IMR-90 (cell line): ENCODE measurements around the gene LRRFIP1. TPM values are rescaled to one million over a fixed set of nuclear protein-coding genes. Genes with fewer than 3 reads are reported as not detected.

ENCODE experiments used
- ATAC-seq: fragments of 200-7000 bp; cut with Tn5 transposase; 2 replicates; pipeline ENCODE4 v1.9.1; 2020; ENCODE audit warnings: low read depth, mild to moderate bottlenecking, moderate library complexity
- BruUV-seq: library from RNA; stranded (reverse); fragments of 400-500 nt; replicated peaks from 2 replicates; lab custom pipeline; 2021; lab: Mats Ljungman, UMichigan
- CTCF ChIA-PET: fragments of 300-600 bp; formaldehyde crosslinking; extraction: SDS; loops from one replicate; lab custom pipeline; 2021; ENCODE audit warnings: antibody characterized with exemption; lab: Yijun Ruan, JAX
- POLR2A ChIA-PET: fragments of 300-600 bp; sonication (Branson Sonifier 250); formaldehyde crosslinking; loops from one replicate; lab custom pipeline; 2022; ENCODE audit warnings: antibody characterized with exemption; ENCODE audit not compliant: unreplicated experiment; lab: Charles Lee
- DNase-seq: peaks from one replicate; pipeline ENCODE4 v3.0.0; 2013
- H2AFZ ChIP-seq: replicated peaks from 2 replicates; pipeline ENCODE3; 2013; ENCODE audit warnings: low read length, mild to moderate bottlenecking; ENCODE audit not compliant: poor library complexity
- H2AK5ac ChIP-seq: 2 replicates; pipeline ENCODE4 v1.6.1; 2013; ENCODE audit warnings: low read depth, low read length, inconsistent platforms
- H2AK9ac ChIP-seq: replicated peaks from 2 replicates; pipeline ENCODE3; 2013; ENCODE audit warnings: mild to moderate bottlenecking, low read depth, low read length, moderate library complexity; ENCODE audit not compliant: poor library complexity
- H2BK120ac ChIP-seq: 2 replicates; pipeline ENCODE4 v1.6.1; 2013; ENCODE audit warnings: low read depth, low read length, inconsistent platforms
- H2BK15ac ChIP-seq: 3 replicates; pipeline ENCODE4 v1.6.1; 2013; ENCODE audit warnings: low read depth, low read length, inconsistent platforms
- H2BK20ac ChIP-seq: 2 replicates; pipeline ENCODE4 v1.6.1; 2013; ENCODE audit warnings: low read depth, mild to moderate bottlenecking, inconsistent platforms, low read length, moderate library complexity
- H2BK5ac ChIP-seq: 2 replicates; pipeline ENCODE4 v1.6.1; 2013; ENCODE audit warnings: mild to moderate bottlenecking, low read depth, low read length, inconsistent platforms; ENCODE audit not compliant: poor library complexity, severe bottlenecking
- H3K14ac ChIP-seq: replicated peaks from 2 replicates; pipeline ENCODE4 v1.6.1; 2013; ENCODE audit warnings: low read depth, low read length, inconsistent platforms
- H3K18ac ChIP-seq: 2 replicates; pipeline ENCODE4 v1.6.1; 2013; ENCODE audit warnings: low read depth, low read length, control low read depth
- H3K23ac ChIP-seq: 2 replicates; pipeline ENCODE4 v1.6.1; 2013; ENCODE audit warnings: low read depth, low read length, inconsistent platforms
- H3K27ac ChIP-seq: 2 replicates; pipeline ENCODE4 v1.5.1; 2013; ENCODE audit warnings: mild to moderate bottlenecking, control low read depth, low read length; ENCODE audit not compliant: insufficient read depth
- H3K27me3 ChIP-seq: 2 replicates; pipeline ENCODE4 v1.6.1; 2013; ENCODE audit warnings: low read length; ENCODE audit not compliant: control insufficient read depth, insufficient read depth
- H3K36me3 ChIP-seq: 2 replicates; pipeline ENCODE4 v1.6.1; 2013; ENCODE audit warnings: low read length, mixed read lengths; ENCODE audit not compliant: control insufficient read depth, insufficient read depth
- H3K4ac ChIP-seq: 2 replicates; pipeline ENCODE4 v1.6.1; 2013; ENCODE audit warnings: low read depth, low read length, inconsistent platforms
- H3K4me1 ChIP-seq: 2 replicates; pipeline ENCODE4 v1.6.1; 2013; ENCODE audit warnings: low read length, mixed read lengths; ENCODE audit not compliant: control insufficient read depth, insufficient read depth
- H3K4me2 ChIP-seq: 2 replicates; pipeline ENCODE4 v1.6.1; 2013; ENCODE audit warnings: low read depth, mild to moderate bottlenecking, control low read depth, low read length, moderate library complexity
- H3K4me3 ChIP-seq: 2 replicates; pipeline ENCODE4 v1.5.1; 2013; ENCODE audit warnings: low read depth, mild to moderate bottlenecking, control low read depth, low read length, moderate library complexity; ENCODE audit not compliant: insufficient read depth
- H3K56ac ChIP-seq: 2 replicates; pipeline ENCODE4 v1.6.1; 2013; ENCODE audit warnings: low read length, inconsistent platforms; ENCODE audit not compliant: insufficient read depth; ENCODE audit errors: extremely low read depth
- H3K79me1 ChIP-seq, 2 experiments: 2 replicates each; pipeline ENCODE4 v1.6.1; 2013; ENCODE audit warnings: low read length in 2 of 2, inconsistent platforms in 1 of 2, low read depth in 1 of 2
- H3K9ac ChIP-seq: 2 replicates; pipeline ENCODE4 v1.6.1; 2013; ENCODE audit warnings: low read depth, low read length, control low read depth
- H3K9me1 ChIP-seq: 2 replicates; pipeline ENCODE4 v1.6.1; 2013; ENCODE audit warnings: low read length, inconsistent platforms; ENCODE audit not compliant: insufficient read depth
- H3K9me3 ChIP-seq: 2 replicates; pipeline ENCODE4 v1.6.1; 2013; ENCODE audit warnings: low read length; ENCODE audit not compliant: control insufficient read depth, insufficient read depth
- H4K20me1 ChIP-seq: 2 replicates; pipeline ENCODE4 v1.6.1; 2013; ENCODE audit warnings: low read length, inconsistent platforms; ENCODE audit not compliant: insufficient read depth
- H4K5ac ChIP-seq: 2 replicates; pipeline ENCODE4 v1.6.1; 2013; ENCODE audit warnings: mild to moderate bottlenecking, low read depth, low read length, control low read depth
- H4K8ac ChIP-seq, 2 experiments: 2 replicates each; pipeline ENCODE4 v1.6.1; 2013; ENCODE audit warnings: low read depth in 2 of 2, low read length in 2 of 2, control low read depth in 1 of 2, inconsistent platforms in 1 of 2
- H4K91ac ChIP-seq: 2 replicates; pipeline ENCODE4 v1.6.1; 2013; ENCODE audit warnings: low read depth, low read length, inconsistent platforms; ENCODE audit not compliant: insufficient read depth
- MAFK ChIP-seq: IDR thresholded peaks from 2 replicates; pipeline ENCODE4 v1.6.1; 2012; ENCODE audit warnings: low read depth, low read length, improper control_type of control experiment
- NFE2L2 ChIP-seq: fragments of 150-350 bp; IDR thresholded peaks from 2 replicates; pipeline ENCODE4 v1.6.1; 2016; ENCODE audit warnings: low read depth, mild to moderate bottlenecking, low read length
- RAD21 ChIP-seq: IDR thresholded peaks from 2 replicates; pipeline ENCODE4 v1.6.1; 2012; ENCODE audit warnings: low read length, improper control_type of control experiment
- SMC3 ChIP-seq: fragments of 150-350 bp; IDR thresholded peaks from 2 replicates; pipeline ENCODE4 v1.6.1; 2016; ENCODE audit warnings: low read depth, mild to moderate bottlenecking, antibody characterized with exemption, low read length, moderate library complexity
- WGBS, 2 experiments: methylation state at CpG; one replicate each; pipeline versions ENCODE4 v1.1.5 to v1.1.7; 2013; ENCODE audit warnings: missing lambda C conversion rate in 2 of 2; ENCODE audit not compliant: insufficient read length in 1 of 2; ENCODE audit errors: extremely low coverage in 2 of 2; 5-methylcytosine and 5-hydroxymethylcytosine counted together
- dilution Hi-C: fragments of 300-500 bp; cut with HindIII; formaldehyde crosslinking; loops from one replicate; pipeline ENCODE4 v1.14.3; 2018; ENCODE audit warnings: low sequenced_read_pairs; ENCODE audit not compliant: unreplicated experiment
- in situ Hi-C: fragments of 300-500 bp; cut with MboI; formaldehyde crosslinking; loops from 3 replicates; pipeline ENCODE4 v1.14.3; 2019; ENCODE audit warnings: low sequenced_read_pairs, inconsistent platforms, mixed read lengths
- intact Hi-C: fragments of 100-400 bp; cut with micrococcal nuclease; formaldehyde crosslinking; loops from 2 replicates; pipeline ENCODE4 v1.10.0; 2022
- polyA plus RNA-seq, 3 experiments: library from polyadenylated mRNA; depleted of rRNA; stranded (reverse); fragments of >200 nt; gene quantifications; 2 replicates each; pipeline ENCODE4 v1.2.3, GENCODE V29; 2012; ENCODE audit warnings: low replicate concordance in 1 of 3
- total RNA-seq: library from RNA; depleted of rRNA; stranded (reverse); fragments of >200 nt; gene quantifications from 2 replicates; pipeline ENCODE4 v1.2.3, GENCODE V29; 2012

The LRRFIP1 gene
- total and polyA plus RNA-seq, 2 of the 4 experiments (the other 2 are of a cell fraction) = 52.2 to 54.4 TPM

GRCh38 chr2:237665713-237666143 lies 38.3 kb downstream of the LRRFIP1 start:
- CTCF ChIA-PET = interaction anchor here (0.6 kb wide), 1 partner anchor 98 kb away, joined by 3 read pairs; no protein-coding TSS in a partner anchor
- Histone ChIP-seq H2BK15ac (no peak overlapping the region), H3K23ac (no peak overlapping the region; the same call in 1 of the 2 replicates), H3K79me1 (peaks cover 30 to 69% of the 10 kb centered on the region in 2 experiments), H3K56ac (no peak overlapping the region), H3K14ac (no peak overlapping the region), H4K5ac (no peak overlapping the region), H2AFZ (no peak overlapping the region), H3K27ac (no peak overlapping the region), H3K18ac (no peak overlapping the region), H3K4me3 (no peak overlapping the region), H3K9ac (no peak overlapping the region), H4K91ac (no peak overlapping the region), H3K9me1 (peaks cover 26% of the 10 kb centered on the region), H2BK120ac (no peak overlapping the region), H4K20me1 (peaks cover 14% of the 10 kb centered on the region), H2AK9ac (no peak overlapping the region), H2BK20ac (no peak overlapping the region), H4K8ac (no peak overlapping the region), H3K4ac (no peak overlapping the region; the same call in 1 of the 2 replicates), H3K4me1 (peaks cover 21% of the 10 kb centered on the region), H3K4me2 (no peak overlapping the region), H2AK5ac (peak overlapping the region; percentile 56; the same call in 1 of the 2 replicates), H3K9me3 (no peaks in the 10 kb centered on the region), H3K27me3 (no peaks in the 10 kb centered on the region), H3K36me3 (no peaks in the 10 kb centered on the region), H2BK5ac (no peak overlapping the region)
- TF ChIP-seq RAD21 (peak; percentile 12; the same call in 1 of the 2 replicates), SMC3 (0 out of 2 replicates have a peak, but pooled peaks have one; percentile 15), MAFK (0 out of 2 replicates have a peak, but pooled peaks have one; percentile 8), NFE2L2 (no peak)
- intact Hi-C loops (loop anchor here (5.0 kb wide), 1 partner anchor 153 kb away; no protein-coding TSS in a partner anchor), in situ Hi-C loops (no loop called here), dilution Hi-C loops (no loop called here)
- POLR2A ChIA-PET = no interaction called here
- ATAC-seq (no peak), DNase-seq (no peak)
- 84% methylated on average over 5 of the region's 7 CpGs; no CpG with 5 or more reads in 1 of the 2 experiments for WGBS, 2 experiments
- BruUV-seq = no TSS peak
